ENCODE data around the gene ANXA2.

Gene ANXA2

DNA sequence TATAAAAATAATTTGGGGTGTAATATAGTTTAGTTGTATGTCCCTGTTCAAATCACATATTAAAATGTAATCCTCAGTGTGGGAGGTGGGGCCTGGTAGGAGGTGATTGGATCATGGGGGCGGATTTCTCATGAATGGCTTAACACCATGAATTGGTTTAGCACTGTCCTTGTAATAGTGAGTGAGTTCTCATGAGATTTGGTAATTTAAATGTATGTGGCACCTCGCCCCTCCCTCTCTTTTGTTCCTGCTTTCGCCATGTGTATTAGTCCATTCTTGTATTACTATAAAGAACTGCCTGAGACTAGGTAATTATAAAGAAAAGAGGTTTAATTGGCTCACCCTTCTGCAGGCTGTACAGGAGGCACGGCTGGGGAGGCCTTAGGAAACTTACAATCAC is 83.9 kb downstream of the ANXA2 start:
- Histone ChIP-seq H3K36me3 (ENCODE audit: insufficient read depth, low read length) (no peaks in the 10 kb centered on the region), H3K9me3 (ENCODE audit: low read length) (no peaks in the 10 kb centered on the region), H3K27me3 (ENCODE audit: control insufficient read depth in 1 of 2, insufficient read depth in 2 of 2, low read length in 2 of 2) (no peaks in the 10 kb centered on the region), H3K4me1 (ENCODE audit: insufficient read depth, low read length) (no peaks in the 10 kb centered on the region), H3K9ac (ENCODE audit: low read length) (no peak overlapping the region), H3K27ac (ENCODE audit: low read depth, low read length) (no peak overlapping the region), H3K4me3 (ENCODE audit: low read depth in 1 of 2, low read length in 2 of 2) (no peak overlapping the region)

DNA sequence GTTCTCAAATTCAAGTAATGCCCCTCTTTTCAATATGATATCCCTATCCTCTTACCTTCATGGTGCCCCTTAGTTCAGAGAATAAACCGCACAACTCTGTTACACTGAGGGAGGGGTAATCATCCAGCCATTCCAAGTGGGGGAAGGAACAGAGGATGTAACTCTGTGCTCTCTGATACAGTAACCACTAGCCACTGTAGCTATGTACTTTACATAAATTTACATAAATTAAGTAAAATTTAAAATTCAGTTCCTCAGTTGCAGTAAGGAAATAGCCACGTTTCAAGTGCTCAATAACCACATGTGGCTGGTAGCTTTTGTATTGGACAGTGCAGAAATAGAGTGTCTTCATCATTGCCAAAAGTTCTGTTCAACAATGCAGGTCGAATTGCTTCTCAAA is 90.8 kb downstream of the ANXA2 start:
- Histone ChIP-seq H3K27ac (ENCODE audit: low read depth, low read length) (no peak overlapping the region), H3K4me3 (ENCODE audit: low read depth in 1 of 2, low read length in 2 of 2) (no peak overlapping the region), H3K4me1 (ENCODE audit: insufficient read depth, low read length) (no peaks in the 10 kb centered on the region), H3K9me3 (ENCODE audit: low read length) (no peaks in the 10 kb centered on the region), H3K9ac (ENCODE audit: low read length) (no peak overlapping the region), H3K36me3 (ENCODE audit: insufficient read depth, low read length) (no peaks in the 10 kb centered on the region), H3K27me3 (ENCODE audit: control insufficient read depth in 1 of 2, insufficient read depth in 2 of 2, low read length in 2 of 2) (no peaks in the 10 kb centered on the region)

GRCh38 chr15:60301024-60301423 is 96.8 kb downstream of the ANXA2 start:
- Histone ChIP-seq H3K27me3 (ENCODE audit: control insufficient read depth in 1 of 2, insufficient read depth in 2 of 2, low read length in 2 of 2) (no peaks in the 10 kb centered on the region), H3K9ac (ENCODE audit: low read length) (no peak overlapping the region), H3K4me3 (ENCODE audit: low read depth in 1 of 2, low read length in 2 of 2) (no peak overlapping the region), H3K4me1 (ENCODE audit: insufficient read depth, low read length) (no peaks in the 10 kb centered on the region), H3K27ac (ENCODE audit: low read depth, low read length) (no peak overlapping the region), H3K9me3 (ENCODE audit: low read length) (no peaks in the 10 kb centered on the region), H3K36me3 (ENCODE audit: insufficient read depth, low read length) (no peaks in the 10 kb centered on the region)

- no peak overlapping the region for H3K4me3 ChIP-seq (ENCODE audit: low read depth in 1 of 2, low read length in 2 of 2)
- no peaks in the 10 kb centered on the region for H3K9me3 ChIP-seq (ENCODE audit: low read length)
Measured at GRCh38 chr15:60299452-60300047, 98.2 kb downstream of the ANXA2 start.

More at GRCh38 chr15:60299452-60300047, 98.2 kb downstream of the ANXA2 start:
- H3K36me3 ChIP-seq (ENCODE audit: insufficient read depth, low read length) = no peaks in the 10 kb centered on the region
- no peak overlapping the region for H3K27ac ChIP-seq (ENCODE audit: low read depth, low read length)
- H3K27me3 ChIP-seq (ENCODE audit: control insufficient read depth in 1 of 2, insufficient read depth in 2 of 2, low read length in 2 of 2) = no peaks in the 10 kb centered on the region
- H3K4me1 ChIP-seq (ENCODE audit: insufficient read depth, low read length) = no peaks in the 10 kb centered on the region
- H3K9ac ChIP-seq (ENCODE audit: low read length) = no peak overlapping the region
